Kidney epithelial cell (primary cell): ENCODE data around the gene RACGAP1. TPM values are rescaled to one million over a fixed set of nuclear protein-coding genes. Genes with fewer than 3 reads are reported as not detected.

ENCODE experiments used
- DNase-seq: peaks from one replicate; pipeline ENCODE4 v3.0.0-alpha.2; 2010; ENCODE audit warnings: low read depth
- H3K27me3 ChIP-seq: 2 replicates; pipeline ENCODE4 v1.6.0; 2011; ENCODE audit warnings: low read length; ENCODE audit not compliant: control insufficient read depth, insufficient read depth
- H3K36me3 ChIP-seq: 2 replicates; pipeline ENCODE4 v1.5.1; 2011; ENCODE audit warnings: low read length; ENCODE audit not compliant: control insufficient read depth, insufficient read depth
- H3K4me3 ChIP-seq: 2 replicates; pipeline ENCODE4 v1.5.1; 2011; ENCODE audit warnings: low read depth, mild to moderate bottlenecking, control low read depth, low read length
- total RNA-seq: library from RNA; depleted of rRNA; stranded (reverse); fragments of >200 nt; gene quantifications from 2 replicates; pipeline ENCODE4 v1.2.3, GENCODE V29; 2015
- TF ChIP-seq, protein P1 (sequence below): IDR thresholded peaks from 2 replicates; pipeline ENCODE4 v1.5.1; 2011; ENCODE audit warnings: mild to moderate bottlenecking, moderate library complexity, low read length, control low read depth, inconsistent platforms; ENCODE audit not compliant: insufficient read depth, poor library complexity, severe bottlenecking

RACGAP1 gene
- total RNA-seq, 1 donor from 2014 or later: 12.1 TPM

DNA sequence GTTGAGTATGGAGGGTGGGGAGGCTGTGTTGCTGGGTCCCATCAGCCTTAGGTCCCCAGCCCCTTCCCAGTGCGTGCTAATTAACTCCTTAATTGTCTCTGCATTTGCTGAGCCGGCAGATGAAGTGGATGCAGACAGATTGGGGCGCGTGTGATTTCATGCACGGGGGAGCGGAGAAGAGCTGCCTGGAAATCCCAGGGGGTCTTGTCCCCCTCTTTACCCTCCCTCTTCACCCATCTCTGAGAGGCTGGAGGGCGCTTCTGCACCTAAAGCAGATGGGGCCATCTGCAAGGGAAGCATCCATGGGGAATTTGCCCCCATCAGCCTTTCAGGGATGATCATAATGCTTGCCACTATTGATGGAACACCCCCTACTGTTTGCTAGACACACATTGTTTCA, 27.7 kb upstream of the RACGAP1 start:
- Histone ChIP-seq H3K4me3 (no peak overlapping the region), H3K36me3 (no peaks in the 10 kb centered on the region), H3K27me3 (peaks cover 38% of the 10 kb centered on the region)
- TF ChIP-seq, protein P1, sequence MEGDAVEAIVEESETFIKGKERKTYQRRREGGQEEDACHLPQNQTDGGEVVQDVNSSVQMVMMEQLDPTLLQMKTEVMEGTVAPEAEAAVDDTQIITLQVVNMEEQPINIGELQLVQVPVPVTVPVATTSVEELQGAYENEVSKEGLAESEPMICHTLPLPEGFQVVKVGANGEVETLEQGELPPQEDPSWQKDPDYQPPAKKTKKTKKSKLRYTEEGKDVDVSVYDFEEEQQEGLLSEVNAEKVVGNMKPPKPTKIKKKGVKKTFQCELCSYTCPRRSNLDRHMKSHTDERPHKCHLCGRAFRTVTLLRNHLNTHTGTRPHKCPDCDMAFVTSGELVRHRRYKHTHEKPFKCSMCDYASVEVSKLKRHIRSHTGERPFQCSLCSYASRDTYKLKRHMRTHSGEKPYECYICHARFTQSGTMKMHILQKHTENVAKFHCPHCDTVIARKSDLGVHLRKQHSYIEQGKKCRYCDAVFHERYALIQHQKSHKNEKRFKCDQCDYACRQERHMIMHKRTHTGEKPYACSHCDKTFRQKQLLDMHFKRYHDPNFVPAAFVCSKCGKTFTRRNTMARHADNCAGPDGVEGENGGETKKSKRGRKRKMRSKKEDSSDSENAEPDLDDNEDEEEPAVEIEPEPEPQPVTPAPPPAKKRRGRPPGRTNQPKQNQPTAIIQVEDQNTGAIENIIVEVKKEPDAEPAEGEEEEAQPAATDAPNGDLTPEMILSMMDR: no peak
- no peak for DNase-seq

DNA sequence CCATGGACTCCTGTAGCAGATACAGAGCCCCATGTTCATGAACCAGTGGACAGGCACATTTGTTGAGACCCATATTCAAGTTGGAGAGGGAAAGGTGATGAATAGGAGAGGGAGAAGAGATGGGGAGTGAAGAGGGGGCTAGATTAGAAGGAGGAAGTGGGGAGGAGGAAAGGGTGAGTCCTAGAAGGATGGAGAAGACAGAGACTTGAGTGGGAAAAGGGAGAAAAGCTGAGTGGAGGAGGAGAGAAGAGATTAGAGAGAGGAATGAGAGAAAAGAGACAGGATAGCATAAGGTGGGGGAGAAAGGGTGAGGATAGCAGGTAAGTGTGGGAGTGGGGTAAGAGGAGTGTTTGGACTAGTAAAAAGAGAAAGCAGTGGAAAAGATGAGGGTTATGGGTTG, 27.2 kb upstream of the RACGAP1 start:
- H3K36me3 ChIP-seq: no peaks in the 10 kb centered on the region
- no peak for DNase-seq
- TF ChIP-seq, protein P1: no peak
- peaks cover 38% of the 10 kb centered on the region for H3K27me3 ChIP-seq
- H3K4me3 ChIP-seq: no peak overlapping the region

DNA sequence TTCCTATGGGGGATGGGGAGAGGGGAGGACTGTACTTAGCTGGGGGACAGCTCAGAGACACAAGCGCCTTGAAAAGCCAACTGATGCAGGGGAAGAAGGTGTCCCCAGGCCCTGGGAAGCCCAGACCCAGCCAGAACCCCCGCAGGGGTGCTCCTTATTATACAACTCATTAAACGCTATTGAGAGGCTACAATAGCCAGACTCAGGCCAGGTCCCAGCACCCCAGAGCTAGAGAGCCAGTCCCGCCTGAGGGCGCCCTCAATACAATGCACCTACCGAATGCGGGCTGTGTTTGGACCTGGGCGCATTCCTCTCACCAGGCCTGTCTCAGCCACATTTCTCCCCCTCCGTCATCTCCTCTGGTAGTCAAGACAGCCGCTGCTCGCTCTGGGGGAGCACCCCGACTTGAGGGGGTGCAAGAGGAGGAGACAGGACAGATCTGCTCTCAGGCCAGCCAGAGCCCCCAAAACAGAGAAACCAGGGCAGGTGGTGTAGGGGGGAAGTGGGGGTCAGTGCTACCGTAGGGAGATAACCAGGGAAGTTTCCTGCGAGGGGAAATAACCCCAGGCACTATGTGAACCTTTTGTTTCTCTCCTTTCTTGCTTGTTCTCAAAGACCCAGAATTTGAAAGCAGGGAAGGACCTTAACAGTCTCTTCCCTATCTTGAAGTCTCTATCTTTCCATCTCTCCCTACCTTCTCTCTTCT, 26.0 kb upstream of the RACGAP1 start:
- TF ChIP-seq, protein P1: no peak
- H3K4me3 ChIP-seq: no peak overlapping the region
- no peak for DNase-seq
- peaks cover 28% of the 10 kb centered on the region for H3K27me3 ChIP-seq
- H3K36me3 ChIP-seq: no peaks in the 10 kb centered on the region

DNA sequence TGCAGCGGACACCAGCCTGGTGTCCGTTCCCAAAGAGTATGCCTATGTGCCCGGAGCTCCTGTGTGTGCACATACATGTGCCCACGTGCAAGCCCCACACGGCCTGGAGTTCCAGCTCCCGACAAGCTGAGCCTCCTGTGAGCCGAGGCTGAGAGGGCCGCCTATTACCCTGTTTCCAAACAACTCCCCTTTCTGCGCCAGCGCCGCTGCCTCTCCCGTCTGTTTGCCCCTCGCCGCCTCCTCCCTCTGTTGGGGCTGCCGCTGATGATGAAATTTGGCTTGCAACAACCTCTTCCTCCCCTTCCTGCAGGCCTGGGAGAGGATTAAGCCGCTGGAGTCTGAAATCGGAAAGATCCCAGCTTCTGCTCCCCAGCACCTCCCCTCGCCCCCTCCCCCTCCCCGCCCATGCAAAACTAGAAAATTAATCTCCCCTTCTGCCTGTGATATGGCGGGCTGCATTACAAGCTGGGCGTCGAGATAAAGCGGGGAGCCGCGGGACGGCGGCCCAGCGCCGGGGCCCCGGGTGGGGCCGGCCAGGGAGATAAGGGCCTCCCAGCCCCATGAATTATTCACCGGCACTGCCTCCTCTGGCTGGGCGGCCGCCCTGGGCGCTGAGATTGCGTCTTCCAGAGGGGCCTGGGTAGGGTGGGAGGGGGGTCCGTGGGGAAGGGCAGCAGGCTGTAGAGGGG, 25.3 kb upstream of the RACGAP1 start:
- Histone ChIP-seq H3K27me3 (peaks cover 27% of the 10 kb centered on the region), H3K4me3 (no peak overlapping the region), H3K36me3 (no peaks in the 10 kb centered on the region)
- TF ChIP-seq, protein P1: no peak
- no peak for DNase-seq

DNA sequence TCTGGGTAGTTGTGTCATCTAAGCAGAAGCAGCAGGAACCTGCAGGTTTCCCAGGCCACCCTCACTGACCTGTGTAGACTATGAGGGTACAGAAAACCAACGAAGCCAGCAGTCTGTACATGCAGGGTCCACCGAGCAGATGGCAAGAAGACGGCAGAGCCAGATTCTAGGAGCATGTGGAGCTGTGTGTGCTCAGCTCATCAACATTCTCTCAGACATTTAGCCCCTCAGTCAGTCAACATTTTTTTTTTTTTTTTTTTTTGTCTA, 24.8 kb upstream of the RACGAP1 start:
- no peak for DNase-seq
- no peak overlapping the region for H3K4me3 ChIP-seq
- no peaks in the 10 kb centered on the region for H3K36me3 ChIP-seq
- TF ChIP-seq, protein P1: no peak
- H3K27me3 ChIP-seq: peaks cover 27% of the 10 kb centered on the region
